NCI-H446 treated with DMSO at 0.1 percent for 48 hours (cell line): ENCODE data around the gene WDR20.
"Not testable (repeated sequence)": the region's sequence is repeated elsewhere in the genome, so short reads cannot be mapped to it uniquely, and the experiment has no call there.

Experiments
- DNase-seq: peaks from one replicate; lab custom pipeline; 2025; lab: John Stamatoyannopoulos, UW

The WDR20 gene

GRCh38 chr14:102139286-102140026 lies at the start of gene WDR20:
Gene WDR20, plus strand, starts transcription at chr14:102139897. Its CDS starts 27 bp downstream, at chr14:102139924.
- peak; percentile 95 for DNase-seq

GRCh38 chr14:102090713-102091112 lies 49.0 kb upstream of the WDR20 start:
- no peak for DNase-seq

- DNase-seq, result no peak
Measured at GRCh38 chr14:102092806-102093205, 46.9 kb upstream of the WDR20 start.

- no peak for DNase-seq
Measured at GRCh38 chr14:102094101-102094500, 45.6 kb upstream of the WDR20 start.

GRCh38 chr14:102095231-102095870 lies 44.3 kb upstream of the WDR20 start:
- no peak for DNase-seq

GRCh38 chr14:102095871-102096568 lies 43.7 kb upstream of the WDR20 start:
- DNase-seq, result no peak

GRCh38 chr14:102096569-102097188 lies 43.0 kb upstream of the WDR20 start:
- peak; percentile 67 for DNase-seq

GRCh38 chr14:102097441-102098135 lies 42.1 kb upstream of the WDR20 start:
- DNase-seq, result no peak

- DNase-seq, result no peak
Measured at GRCh38 chr14:102103062-102103695, 36.5 kb upstream of the WDR20 start.

- DNase-seq, result no peak
Measured at GRCh38 chr14:102105369-102105768, 34.3 kb upstream of the WDR20 start.

GRCh38 chr14:102109332-102109731 lies 30.4 kb upstream of the WDR20 start:
- not testable (repeated sequence) for DNase-seq

GRCh38 chr14:102111101-102111500 lies 28.6 kb upstream of the WDR20 start:
- DNase-seq, result no peak

- DNase-seq, result no peak
Measured at GRCh38 chr14:102116361-102117180, 23.1 kb upstream of the WDR20 start.

GRCh38 chr14:102117852-102118251 lies 21.8 kb upstream of the WDR20 start:
- no peak for DNase-seq

- DNase-seq, result no peak
Measured at GRCh38 chr14:102120888-102121287, 18.8 kb upstream of the WDR20 start.

GRCh38 chr14:102121567-102121966 lies 18.1 kb upstream of the WDR20 start:
- no peak for DNase-seq

- no peak for DNase-seq
Measured at GRCh38 chr14:102124419-102124818, 15.3 kb upstream of the WDR20 start.

- DNase-seq, result no peak
Measured at GRCh38 chr14:102125546-102125945, 14.2 kb upstream of the WDR20 start.

- DNase-seq, result no peak
Measured at GRCh38 chr14:102126807-102127455, 12.8 kb upstream of the WDR20 start.

- DNase-seq, result no peak
Measured at GRCh38 chr14:102131741-102132140, 8.0 kb upstream of the WDR20 start.
